A673 (cell line): Measurements from ENCODE around the gene SPECC1L. TPM values are rescaled to one million over a fixed set of nuclear protein-coding genes. Genes with fewer than 3 reads are reported as not detected.

Experiments used
- BruUV-seq: library from RNA; stranded (reverse); fragments of 400-500 nt; replicated peaks from 2 replicates; lab custom pipeline; 2021; lab: Mats Ljungman, UMichigan
- CTCF ChIA-PET: fragments of 300-600 bp; sonication (Branson Sonifier 250); formaldehyde crosslinking; loops from one replicate; lab custom pipeline; 2022; ENCODE audit warnings: antibody characterized with exemption; lab: Charles Lee
- POLR2A ChIA-PET: fragments of 300-600 bp; sonication (Branson Sonifier 250); formaldehyde crosslinking; loops from one replicate; lab custom pipeline; 2022; ENCODE audit warnings: antibody characterized with exemption; ENCODE audit not compliant: low non-redundant PET; lab: Charles Lee
- DNase-seq: peaks from one replicate; pipeline ENCODE4 v3.0.0-alpha.2; 2015; ENCODE audit warnings: low spot score
- H3K27ac ChIP-seq: fragments of 200-600 bp; sonication (generic); 2 replicates; pipeline ENCODE4 v1.5.1; 2016; ENCODE audit warnings: mixed run types, low read depth, mild to moderate bottlenecking, mixed read lengths, antibody characterized with exemption, low read length; ENCODE audit not compliant: poor library complexity, severe bottlenecking
- H3K27me3 ChIP-seq: fragments of 200-600 bp; sonication (generic); replicated peaks from 2 replicates; pipeline ENCODE4 v1.6.1; 2017; ENCODE audit warnings: mixed run types, low read depth, mild to moderate bottlenecking, mixed read lengths, antibody characterized with exemption, low read length; ENCODE audit not compliant: insufficient read depth, poor library complexity
- H3K36me3 ChIP-seq: fragments of 200-600 bp; sonication (generic); 2 replicates; pipeline ENCODE4 v1.6.1; 2016; ENCODE audit warnings: mixed run types, mild to moderate bottlenecking, mixed read lengths, antibody characterized with exemption, low read length; ENCODE audit not compliant: insufficient read depth, poor library complexity, severe bottlenecking
- H3K4me1 ChIP-seq: fragments of 200-600 bp; sonication (generic); 2 replicates; pipeline ENCODE4 v1.6.1; 2017; ENCODE audit warnings: mixed run types, mild to moderate bottlenecking, mixed read lengths, antibody characterized with exemption, low read length; ENCODE audit not compliant: insufficient read depth, poor library complexity, severe bottlenecking
- H3K4me3 ChIP-seq: fragments of 200-600 bp; sonication (generic); 2 replicates; pipeline ENCODE4 v1.5.1; 2016; ENCODE audit warnings: low read depth, mixed run types, mild to moderate bottlenecking, mixed read lengths, low read length; ENCODE audit not compliant: poor library complexity, severe bottlenecking
- H3K9me3 ChIP-seq: fragments of 200-600 bp; sonication (generic); 2 replicates; pipeline ENCODE4 v1.6.1; 2016; ENCODE audit warnings: mixed run types, low read depth, mild to moderate bottlenecking, mixed read lengths, antibody characterized with exemption, low read length; ENCODE audit not compliant: poor library complexity, severe bottlenecking
- EZH2 ChIP-seq: fragments of 200-600 bp; sonication (generic); IDR thresholded peaks from 2 replicates; pipeline ENCODE4 v1.6.1; 2017; ENCODE audit warnings: borderline replicate concordance, low read depth, mild to moderate bottlenecking, mixed read lengths, antibody characterized with exemption, low read length; ENCODE audit not compliant: poor library complexity, severe bottlenecking
- intact Hi-C: fragments of 100-400 bp; cut with micrococcal nuclease; formaldehyde crosslinking; loops from one replicate; pipeline ENCODE4 v1.10.0; 2022; ENCODE audit not compliant: unreplicated experiment
- total RNA-seq: library from RNA; stranded (reverse); gene quantifications from 2 replicates; pipeline ENCODE4 v1.2.3, GENCODE V29; 2021
- TF ChIP-seq, protein P1 (sequence below): fragments of 300-800, 200-600 bp; sonication (generic); conservative IDR thresholded peaks from 2 replicates; pipeline ENCODE4 v1.5.1; 2017; ENCODE audit warnings: low read depth, mild to moderate bottlenecking, antibody characterized with exemption, low read length, moderate library complexity, mixed read lengths

The SPECC1L gene
- total RNA-seq, 1 experiment from 2014 or later = 56.7 TPM

DNA sequence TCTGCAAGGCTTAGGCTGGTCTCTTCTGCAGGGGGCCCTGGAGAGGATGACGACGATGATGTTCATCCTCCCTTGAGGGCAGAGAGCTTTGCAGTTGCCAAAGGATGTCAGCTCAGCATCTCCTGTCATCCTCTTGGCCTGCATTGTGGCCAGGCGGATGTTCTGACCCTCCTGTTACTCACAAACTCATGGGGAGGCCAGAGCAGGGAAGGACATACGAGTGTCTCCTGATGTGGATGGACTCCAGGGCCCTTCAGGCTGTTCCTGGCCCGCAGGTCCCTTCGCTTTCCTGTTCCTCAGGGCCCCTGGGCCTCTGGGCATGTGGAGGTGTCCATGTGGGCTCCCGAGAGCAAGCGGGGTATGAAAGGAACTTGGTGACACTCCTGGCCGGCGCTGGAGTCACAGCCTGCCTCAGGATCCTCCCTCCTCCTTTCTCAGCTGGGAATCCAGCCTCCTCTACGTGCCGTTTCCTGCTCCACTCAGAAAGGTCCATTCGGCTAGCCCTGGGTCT is 165.3 kb downstream of the SPECC1L start:
- TF ChIP-seq, protein P1, sequence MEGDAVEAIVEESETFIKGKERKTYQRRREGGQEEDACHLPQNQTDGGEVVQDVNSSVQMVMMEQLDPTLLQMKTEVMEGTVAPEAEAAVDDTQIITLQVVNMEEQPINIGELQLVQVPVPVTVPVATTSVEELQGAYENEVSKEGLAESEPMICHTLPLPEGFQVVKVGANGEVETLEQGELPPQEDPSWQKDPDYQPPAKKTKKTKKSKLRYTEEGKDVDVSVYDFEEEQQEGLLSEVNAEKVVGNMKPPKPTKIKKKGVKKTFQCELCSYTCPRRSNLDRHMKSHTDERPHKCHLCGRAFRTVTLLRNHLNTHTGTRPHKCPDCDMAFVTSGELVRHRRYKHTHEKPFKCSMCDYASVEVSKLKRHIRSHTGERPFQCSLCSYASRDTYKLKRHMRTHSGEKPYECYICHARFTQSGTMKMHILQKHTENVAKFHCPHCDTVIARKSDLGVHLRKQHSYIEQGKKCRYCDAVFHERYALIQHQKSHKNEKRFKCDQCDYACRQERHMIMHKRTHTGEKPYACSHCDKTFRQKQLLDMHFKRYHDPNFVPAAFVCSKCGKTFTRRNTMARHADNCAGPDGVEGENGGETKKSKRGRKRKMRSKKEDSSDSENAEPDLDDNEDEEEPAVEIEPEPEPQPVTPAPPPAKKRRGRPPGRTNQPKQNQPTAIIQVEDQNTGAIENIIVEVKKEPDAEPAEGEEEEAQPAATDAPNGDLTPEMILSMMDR = no peak
- no peak for TF ChIP-seq EZH2
- no peak overlapping the region for H3K27ac ChIP-seq
- H3K27me3 ChIP-seq = no peaks in the 10 kb centered on the region
- no peaks in the 10 kb centered on the region for H3K9me3 ChIP-seq
- BruUV-seq = no TSS peak
- H3K36me3 ChIP-seq = no peaks in the 10 kb centered on the region
- peaks cover 25% of the 10 kb centered on the region for H3K4me1 ChIP-seq
- H3K4me3 ChIP-seq = no peak overlapping the region
- intact Hi-C loops = no loop called here
- POLR2A ChIA-PET = no interaction called here
- CTCF ChIA-PET = interaction anchor here (1.2 kb wide), 1 partner anchor 12 kb away, joined by 5 read pairs; no protein-coding TSS in a partner anchor
- no peak for DNase-seq

GRCh38 chr22:24436553-24436952 is 165.9 kb downstream of the SPECC1L start:
- TF ChIP-seq EZH2 = no peak
- TF ChIP-seq, protein P1 = no peak
- no peaks in the 10 kb centered on the region for H3K9me3 ChIP-seq
- H3K27me3 ChIP-seq = no peaks in the 10 kb centered on the region
- no peak for DNase-seq
- peaks cover 25% of the 10 kb centered on the region for H3K4me1 ChIP-seq
- ChIA-PET POLR2A (no interaction called here), CTCF (no interaction called here)
- H3K4me3 ChIP-seq = no peak overlapping the region
- no peaks in the 10 kb centered on the region for H3K36me3 ChIP-seq
- intact Hi-C loops = no loop called here
- no TSS peak for BruUV-seq
- H3K27ac ChIP-seq = no peak overlapping the region

- Histone ChIP-seq H3K4me1 (peaks cover 29% of the 10 kb centered on the region), H3K27ac (no peak overlapping the region), H3K9me3 (no peaks in the 10 kb centered on the region), H3K4me3 (no peak overlapping the region), H3K27me3 (no peaks in the 10 kb centered on the region), H3K36me3 (no peaks in the 10 kb centered on the region)
- POLR2A ChIA-PET = no interaction called here
- intact Hi-C loops = no loop called here
- DNase-seq = no peak
- no TSS peak for BruUV-seq
- CTCF ChIA-PET = no interaction called here
- TF ChIP-seq EZH2 = no peak
- TF ChIP-seq, protein P1 = no peak
These were observed 166.5 kb downstream of the SPECC1L start for GRCh38 chr22:24437091-24437490.
